Glutamatergic neuron (in vitro differentiated cells): Measurements from ENCODE around the gene BCL2. TPM values are rescaled to one million over a fixed set of nuclear protein-coding genes. Genes with fewer than 3 reads are reported as not detected.

Source experiments
- DNase-seq: peaks from one replicate; pipeline ENCODE4 v3.0.0; 2022
- H3K27ac Mint-ChIP-seq: one replicate; pipeline ENCODE4 v1.8.0; 2020; ENCODE audit warnings: mild to moderate bottlenecking, mixed read lengths, inconsistent platforms; ENCODE audit not compliant: unreplicated experiment
- H3K27me3 Mint-ChIP-seq: one replicate; pipeline ENCODE4 v1.8.0; 2020; ENCODE audit warnings: mild to moderate bottlenecking, moderate library complexity, mixed read lengths, inconsistent platforms; ENCODE audit not compliant: unreplicated experiment
- H3K36me3 Mint-ChIP-seq: one replicate; pipeline ENCODE4 v1.8.0; 2020; ENCODE audit warnings: mild to moderate bottlenecking, mixed read lengths, inconsistent platforms; ENCODE audit not compliant: unreplicated experiment
- H3K4me1 Mint-ChIP-seq: one replicate; pipeline ENCODE4 v1.8.0; 2020; ENCODE audit warnings: mild to moderate bottlenecking, low read depth, mixed read lengths, inconsistent platforms; ENCODE audit not compliant: unreplicated experiment
- H3K4me3 Mint-ChIP-seq: one replicate; pipeline ENCODE4 v1.8.0; 2020; ENCODE audit warnings: mild to moderate bottlenecking, mixed read lengths, inconsistent platforms; ENCODE audit not compliant: unreplicated experiment
- H3K9me3 Mint-ChIP-seq: one replicate; pipeline ENCODE4 v1.8.0; 2020; ENCODE audit warnings: mild to moderate bottlenecking, moderate library complexity, mixed read lengths, inconsistent platforms; ENCODE audit not compliant: unreplicated experiment
- CTCF ChIP-seq: fragments of 200-600 bp; sonication (generic); IDR thresholded peaks from one replicate; pipeline ENCODE4 v1.5.0; 2021; ENCODE audit not compliant: partially characterized antibody, unreplicated experiment
- total RNA-seq: library from RNA; stranded (reverse); fragmentation: NEBNext Ultra II Directional; extraction: Animal tissue kit (Norgen Biotek cat#: 25700); gene quantifications from one replicate; pipeline ENCODE4 v1.2.1, GENCODE V29; 2021; ENCODE audit not compliant: unreplicated experiment

BCL2 gene
- total RNA-seq, 1 donor from 2014 or later = 6.8 TPM

GRCh38 chr18:63120620-63121019 lies 198.9 kb downstream of the BCL2 start:
- Mint-ChIP-seq H3K27me3 (no peaks in the 10 kb centered on the region), H3K4me1 (peaks cover 27% of the 10 kb centered on the region), H3K36me3 (no peaks in the 10 kb centered on the region), H3K9me3 (no peaks in the 10 kb centered on the region), H3K4me3 (no peak overlapping the region), H3K27ac (no peak overlapping the region)
- TF ChIP-seq CTCF = no peak
- no peak for DNase-seq

GRCh38 chr18:63119647-63120046 lies 199.9 kb downstream of the BCL2 start:
- Mint-ChIP-seq H3K36me3 (no peaks in the 10 kb centered on the region), H3K9me3 (no peaks in the 10 kb centered on the region), H3K27me3 (no peaks in the 10 kb centered on the region), H3K4me3 (no peak overlapping the region), H3K27ac (no peak overlapping the region), H3K4me1 (peaks cover 25% of the 10 kb centered on the region)
- TF ChIP-seq CTCF = no peak
- peak; percentile 32 for DNase-seq

- Mint-ChIP-seq H3K27me3 (peaks cover 2% of the 10 kb centered on the region), H3K4me3 (no peak overlapping the region), H3K9me3 (no peaks in the 10 kb centered on the region), H3K4me1 (peaks cover 18% of the 10 kb centered on the region), H3K27ac (no peak overlapping the region), H3K36me3 (no peaks in the 10 kb centered on the region)
- TF ChIP-seq CTCF = no peak
- DNase-seq = no peak
Measured at GRCh38 chr18:63113899-63114565, 205.5 kb downstream of the BCL2 start.

- no peak overlapping the region for H3K4me3 Mint-ChIP-seq
- no peak for DNase-seq
- H3K36me3 Mint-ChIP-seq = no peaks in the 10 kb centered on the region
- H3K27me3 Mint-ChIP-seq = peaks cover 2% of the 10 kb centered on the region
- TF ChIP-seq CTCF = no peak
- no peak overlapping the region for H3K27ac Mint-ChIP-seq
- H3K4me1 Mint-ChIP-seq = peaks cover 13% of the 10 kb centered on the region
- no peaks in the 10 kb centered on the region for H3K9me3 Mint-ChIP-seq
Measured at GRCh38 chr18:63112706-63113105, 206.9 kb downstream of the BCL2 start.

- no peak for TF ChIP-seq CTCF
- H3K27ac Mint-ChIP-seq = no peak overlapping the region
- no peak for DNase-seq
- no peaks in the 10 kb centered on the region for H3K36me3 Mint-ChIP-seq
- H3K4me1 Mint-ChIP-seq = peaks cover 7% of the 10 kb centered on the region
- H3K4me3 Mint-ChIP-seq = no peak overlapping the region
- no peaks in the 10 kb centered on the region for H3K9me3 Mint-ChIP-seq
- H3K27me3 Mint-ChIP-seq = peaks cover 2% of the 10 kb centered on the region
Measured at GRCh38 chr18:63111671-63112402, 207.7 kb downstream of the BCL2 start.
